HEK293 (cell line): ENCODE results near the gene CLTB.

Experiments used
- CTCF ChIA-PET: fragments of 350-600 bp; formaldehyde crosslinking; extraction: SDS; loops from one replicate; lab custom pipeline; 2021; ENCODE audit warnings: antibody characterized with exemption; lab: Yijun Ruan, JAX
- POLR2A ChIA-PET: fragments of 300-600 bp; formaldehyde crosslinking; extraction: SDS; loops from one replicate; lab custom pipeline; 2020; ENCODE audit warnings: antibody characterized with exemption, inconsistent platforms; lab: Yijun Ruan, JAX
- H3K27ac ChIP-seq: fragments of 200-500 bp; sonication (Bioruptor generic); 2 replicates; pipeline ENCODE4 v1.5.1; 2014; ENCODE audit warnings: low read depth, low read length, control low read depth, inconsistent platforms; ENCODE audit errors: extremely low read depth
- H3K36me3 ChIP-seq, 2 experiments: fragments of 200-500 bp in 1 of 2; sonication (Bioruptor generic) in 1 of 2; 1 replicate in 1 of 2; 2 replicates in 1 of 2; pipeline ENCODE4 v1.5.1; 2014 to 2017; ENCODE audit warnings: inconsistent platforms in 2 of 2, low read length in 2 of 2; ENCODE audit not compliant: control insufficient read depth in 2 of 2, insufficient read depth in 1 of 2
- H3K4me1 ChIP-seq: fragments of 200-500 bp; sonication (Bioruptor generic); 2 replicates; pipeline ENCODE4 v1.5.1; 2014; ENCODE audit warnings: mild to moderate bottlenecking, low read length, inconsistent platforms; ENCODE audit not compliant: control insufficient read depth, insufficient read depth
- H3K4me3 ChIP-seq: 2 replicates; pipeline ENCODE4 v1.5.1; 2011; ENCODE audit warnings: low read depth, mild to moderate bottlenecking, control low read depth, low read length, moderate library complexity
- H3K9me3 ChIP-seq: fragments of 200-500 bp; sonication (Bioruptor generic); 2 replicates; pipeline ENCODE4 v1.5.1; 2014; ENCODE audit warnings: low read depth, low read length, inconsistent platforms; ENCODE audit not compliant: control insufficient read depth, insufficient read depth
- HOXC10 ChIP-seq: sonication (generic); formaldehyde crosslinking; IDR thresholded peaks from 2 replicates; pipeline ENCODE4 v1.8.1; 2023; ENCODE audit warnings: mild to moderate bottlenecking, missing genetic modification reagents
- INSM2 ChIP-seq: fragments of 450-650 bp; formaldehyde crosslinking; IDR thresholded peaks from 2 replicates; pipeline ENCODE4 v1.5.1; 2016; ENCODE audit warnings: missing biosample characterization, missing genetic modification characterization
- KLF1 ChIP-seq: fragments of 450-650 bp; formaldehyde crosslinking; IDR thresholded peaks from 2 replicates; pipeline ENCODE4 v1.5.1; 2016; ENCODE audit warnings: missing biosample characterization, missing genetic modification characterization
- KLF10 ChIP-seq: fragments of 450-650 bp; IDR thresholded peaks from 2 replicates; pipeline ENCODE4 v1.5.1; 2018; ENCODE audit warnings: missing biosample characterization, mild to moderate bottlenecking, missing genetic modification characterization
- REST ChIP-seq: fragments of 450-650 bp; formaldehyde crosslinking; IDR thresholded peaks from 2 replicates; pipeline ENCODE4 v1.5.1; 2016; ENCODE audit warnings: missing biosample characterization, missing genetic modification characterization
- ZBTB7A ChIP-seq: fragments of 450-650 bp; formaldehyde crosslinking; IDR thresholded peaks from 2 replicates; pipeline ENCODE4 v1.5.1; 2016; ENCODE audit warnings: low read depth, missing biosample characterization, missing genetic modification characterization
- ZNF121 ChIP-seq: fragments of 450-650 bp; formaldehyde crosslinking; IDR thresholded peaks from 2 replicates; pipeline ENCODE4 v1.5.1; 2016; ENCODE audit warnings: missing biosample characterization, missing genetic modification characterization
- ZNF175 ChIP-seq: fragments of 450-650 bp; formaldehyde crosslinking; IDR thresholded peaks from 2 replicates; pipeline ENCODE4 v1.5.1; 2016; ENCODE audit warnings: missing biosample characterization, missing genetic modification characterization
- ZNF184 ChIP-seq: fragments of 450-650 bp; IDR thresholded peaks from 2 replicates; pipeline ENCODE4 v1.5.1; 2018; ENCODE audit warnings: missing biosample characterization, mild to moderate bottlenecking, missing genetic modification characterization
- ZNF2 ChIP-seq: fragments of 450-650 bp; formaldehyde crosslinking; IDR thresholded peaks from 2 replicates; pipeline ENCODE4 v1.5.1; 2016; ENCODE audit warnings: missing biosample characterization, missing genetic modification characterization
- ZNF214 ChIP-seq: fragments of 450-650 bp; formaldehyde crosslinking; IDR thresholded peaks from 2 replicates; pipeline ENCODE4 v1.5.1; 2017; ENCODE audit warnings: missing biosample characterization, mild to moderate bottlenecking, missing genetic modification characterization, borderline replicate concordance
- ZNF223 ChIP-seq: fragments of 450-650 bp; formaldehyde crosslinking; IDR thresholded peaks from 2 replicates; pipeline ENCODE4 v1.5.1; 2016; ENCODE audit warnings: missing biosample characterization, missing genetic modification characterization
- ZNF324 ChIP-seq: fragments of 450-650 bp; formaldehyde crosslinking; IDR thresholded peaks from 2 replicates; pipeline ENCODE4 v1.5.1; 2016; ENCODE audit warnings: missing biosample characterization, missing genetic modification characterization
- ZNF354C ChIP-seq: fragments of 450-650 bp; formaldehyde crosslinking; IDR thresholded peaks from 2 replicates; pipeline ENCODE4 v1.5.1; 2016; ENCODE audit warnings: missing biosample characterization, missing genetic modification characterization, low read depth, borderline replicate concordance
- ZNF544 ChIP-seq: fragments of 450-650 bp; formaldehyde crosslinking; IDR thresholded peaks from 2 replicates; pipeline ENCODE4 v1.5.0; 2017; ENCODE audit warnings: missing biosample characterization, missing genetic modification characterization
- ZNF560 ChIP-seq: fragments of 450-650 bp; formaldehyde crosslinking; IDR thresholded peaks from 2 replicates; pipeline ENCODE4 v1.5.1; 2017; ENCODE audit warnings: missing biosample characterization, missing genetic modification characterization, borderline replicate concordance
- ZNF600 ChIP-seq: fragments of 450-650 bp; formaldehyde crosslinking; IDR thresholded peaks from 2 replicates; pipeline ENCODE4 v1.5.1; 2016; ENCODE audit warnings: missing biosample characterization, missing genetic modification characterization
- ZNF624 ChIP-seq: fragments of 450-650 bp; formaldehyde crosslinking; IDR thresholded peaks from 2 replicates; pipeline ENCODE4 v1.5.1; 2017; ENCODE audit warnings: missing biosample characterization, missing genetic modification characterization
- ZNF645 ChIP-seq: fragments of 450-650 bp; formaldehyde crosslinking; IDR thresholded peaks from 2 replicates; pipeline ENCODE4; 2016; ENCODE audit warnings: missing biosample characterization, missing genetic modification characterization
- ZNF768 ChIP-seq: fragments of 450-650 bp; formaldehyde crosslinking; IDR thresholded peaks from 2 replicates; pipeline ENCODE4 v1.5.1; 2018; ENCODE audit warnings: missing biosample characterization, mild to moderate bottlenecking, missing genetic modification characterization
- ZNF791 ChIP-seq: fragments of 450-650 bp; formaldehyde crosslinking; IDR thresholded peaks from 2 replicates; pipeline ENCODE4 v1.5.1; 2016; ENCODE audit warnings: missing biosample characterization, missing genetic modification characterization
- ZNF792 ChIP-seq: fragments of 450-650 bp; formaldehyde crosslinking; IDR thresholded peaks from 2 replicates; pipeline ENCODE4 v1.5.1; 2016; ENCODE audit warnings: missing biosample characterization, missing genetic modification characterization
- ZNF843 ChIP-seq: fragments of 450-650 bp; formaldehyde crosslinking; IDR thresholded peaks from 2 replicates; pipeline ENCODE4 v1.5.1; 2016; ENCODE audit warnings: missing biosample characterization, missing genetic modification characterization
- ZSCAN23 ChIP-seq: fragments of 450-650 bp; formaldehyde crosslinking; IDR thresholded peaks from 2 replicates; pipeline ENCODE4 v1.5.1; 2016; ENCODE audit warnings: missing biosample characterization, missing genetic modification characterization

The CLTB gene

GRCh38 chr5:176381979-176382378 is 34.4 kb downstream of the CLTB start:
- Histone ChIP-seq H3K9me3 (no peaks in the 10 kb centered on the region), H3K36me3 (peaks cover 0 to 67% of the 10 kb centered on the region in 2 experiments; a peak in 2 of 3 replicates), H3K4me3 (no peak overlapping the region), H3K4me1 (no peaks in the 10 kb centered on the region), H3K27ac (no peak overlapping the region)
- CTCF ChIA-PET, result no interaction called here
- POLR2A ChIA-PET, result interaction anchor here (0.5 to 1.5 kb wide), 2 partner anchors 9 to 30 kb away, joined by 3 read pairs; no protein-coding TSS in a partner anchor
- TF ChIP-seq HOXC10 (no peak), ZNF324 (tag by site-specific recombination) (no peak), ZNF560 (tag by site-specific recombination) (no peak), ZNF184 (tag by site-specific recombination) (no peak), ZNF544 (tag by site-specific recombination) (no peak), ZNF214 (tag by site-specific recombination) (no peak), ZBTB7A (no peak), ZNF223 (tag by site-specific recombination) (no peak), ZNF121 (tag by site-specific recombination) (no peak), ZNF600 (tag by site-specific recombination) (no peak), ZNF624 (no peak), ZNF843 (no peak), ZNF354C (tag by site-specific recombination) (no peak)

GRCh38 chr5:176381423-176381822 is 34.9 kb downstream of the CLTB start:
- H3K36me3 ChIP-seq, result peaks cover 0 to 62% of the 10 kb centered on the region in 2 experiments; a peak in 2 of 3 replicates
- CTCF ChIA-PET, result no interaction called here
- POLR2A ChIA-PET, result interaction anchor here (1.3 kb wide), 1 partner anchor 20 kb away, joined by 5 read pairs; the partner anchor contains the start of gene KIAA1191
- H3K27ac ChIP-seq, result no peak overlapping the region
- H3K4me3 ChIP-seq, result no peak overlapping the region
- H3K9me3 ChIP-seq, result no peaks in the 10 kb centered on the region
- no peak for TF ChIP-seq ZNF645 (tag by site-specific recombination)
- no peaks in the 10 kb centered on the region for H3K4me1 ChIP-seq

GRCh38 chr5:176379881-176380280 is 36.5 kb downstream of the CLTB start:
- ChIA-PET POLR2A (no interaction called here), CTCF (interaction anchor here (0.7 kb wide), 1 partner anchor 14 kb away, joined by 3 read pairs; no protein-coding TSS in a partner anchor)
- no peak for TF ChIP-seq ZNF792
- no peak for TF ChIP-seq ZNF2 (tag by site-specific recombination)
- no peak for TF ChIP-seq KLF10 (tag by site-specific recombination)
- no peak for TF ChIP-seq ZNF768 (tag by site-specific recombination)
- TF ChIP-seq ZNF175 (tag by site-specific recombination), result no peak
- no peak for TF ChIP-seq ZSCAN23 (tag by site-specific recombination)
- no peak for TF ChIP-seq ZNF791
- no peak for TF ChIP-seq REST (tag by site-specific recombination)
- TF ChIP-seq INSM2 (tag by site-specific recombination), result no peak
- TF ChIP-seq KLF1 (tag by site-specific recombination), result no peak
- Histone ChIP-seq H3K9me3 (no peaks in the 10 kb centered on the region), H3K27ac (no peak overlapping the region), H3K4me1 (no peaks in the 10 kb centered on the region), H3K4me3 (no peak overlapping the region), H3K36me3 (peaks cover 0 to 49% of the 10 kb centered on the region in 2 experiments; a peak in 2 of 3 replicates)
